ENCODE results near the gene TPK1.

The TPK1 gene

DNA sequence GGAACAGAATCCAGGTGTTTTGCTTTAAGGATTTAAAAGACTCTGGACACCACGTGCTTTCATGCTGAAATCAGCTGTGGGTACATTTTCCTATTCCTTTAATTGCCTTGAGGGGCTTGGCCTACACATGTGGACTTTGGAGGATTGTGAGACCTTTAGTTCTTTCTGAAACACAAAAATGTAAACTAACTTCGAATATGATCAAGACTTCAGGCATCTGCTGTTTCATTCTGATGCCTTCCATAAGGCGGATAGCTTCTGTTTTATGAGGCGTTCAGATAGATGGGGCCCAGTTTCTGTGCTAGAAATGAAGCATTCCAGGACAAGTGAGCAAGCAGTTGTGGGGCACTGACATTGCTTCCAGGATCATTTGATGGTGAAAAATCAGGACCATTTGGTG lies 430.9 kb downstream of the TPK1 start:
- H3K9me3 ChIP-seq (ENCODE audit: severe bottlenecking) = no peaks in the 10 kb centered on the region
- no peak overlapping the region for H3K4me3 ChIP-seq (ENCODE audit: severe bottlenecking)
- H3K36me3 ChIP-seq (ENCODE audit: low read depth) = no peaks in the 10 kb centered on the region
- no peak overlapping the region for H3K27ac ChIP-seq (ENCODE audit: poor library complexity, severe bottlenecking)
- TF ChIP-seq CTCF (IDR thresholded peaks at IDR 0.05; ENCODE audit: poor library complexity, severe bottlenecking) = no peak
- peaks cover 25% of the 10 kb centered on the region for H3K4me1 ChIP-seq (ENCODE audit: insufficient read depth, poor library complexity, severe bottlenecking)
- H3K27me3 ChIP-seq (ENCODE audit: insufficient read depth, poor library complexity, severe bottlenecking) = no peaks in the 10 kb centered on the region
- DNase-seq (ENCODE audit: low spot score) = no peak
- no peak for ATAC-seq (ENCODE audit: low read depth)

DNA sequence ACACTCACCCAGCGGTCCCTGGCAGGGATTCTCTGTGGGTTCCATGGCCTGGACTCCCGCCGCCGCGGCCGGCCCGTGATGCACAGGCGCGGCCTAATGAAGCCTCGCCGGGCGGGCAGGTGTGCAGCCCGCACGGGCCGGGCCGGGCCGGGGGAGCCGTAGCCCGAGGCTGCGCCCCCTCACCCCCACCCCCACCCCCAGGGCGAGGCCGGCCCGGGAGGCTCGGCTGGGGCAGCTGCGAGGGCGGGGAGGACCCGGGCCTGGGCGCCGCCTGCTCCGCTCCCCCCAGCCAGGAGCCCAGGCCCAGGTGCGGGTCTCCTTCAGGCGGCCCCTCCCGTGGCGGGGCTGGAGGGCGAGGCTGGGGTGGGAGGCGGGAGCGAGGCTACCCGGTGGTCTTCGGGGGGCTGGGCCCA lies 432.2 kb downstream of the TPK1 start, which contains the start of gene NOBOX:
Gene NOBOX, minus strand, starts transcription at position 45 of the 413 bp plus-strand sequence.
- ATAC-seq (ENCODE audit: low read depth) = no peak
- Histone ChIP-seq H3K27ac (ENCODE audit: poor library complexity, severe bottlenecking) (no peak within 1 kb of the TSS), H3K9me3 (ENCODE audit: severe bottlenecking) (no peaks in the 10 kb centered on the region), H3K4me1 (ENCODE audit: insufficient read depth, poor library complexity, severe bottlenecking) (peaks cover 25% of the 10 kb centered on the region), H3K27me3 (ENCODE audit: insufficient read depth, poor library complexity, severe bottlenecking) (no peaks in the 10 kb centered on the region), H3K4me3 (ENCODE audit: severe bottlenecking) (no peak within 1 kb of the TSS), H3K36me3 (ENCODE audit: low read depth) (no peaks in the 10 kb centered on the region)
- DNase-seq (ENCODE audit: low spot score) = no peak
- no peak for TF ChIP-seq CTCF (IDR thresholded peaks at IDR 0.05; ENCODE audit: poor library complexity, severe bottlenecking)

GRCh38 chr7:144403102-144403501 lies 432.8 kb downstream of the TPK1 start:
- TF ChIP-seq CTCF (IDR thresholded peaks at IDR 0.05; ENCODE audit: poor library complexity, severe bottlenecking) = no peak
- H3K27me3 ChIP-seq (ENCODE audit: insufficient read depth, poor library complexity, severe bottlenecking) = no peaks in the 10 kb centered on the region
- ATAC-seq (ENCODE audit: low read depth) (no peak), DNase-seq (ENCODE audit: low spot score) (no peak)
- H3K4me1 ChIP-seq (ENCODE audit: insufficient read depth, poor library complexity, severe bottlenecking) = peaks cover 20% of the 10 kb centered on the region
- no peak overlapping the region for H3K4me3 ChIP-seq (ENCODE audit: severe bottlenecking)
- no peaks in the 10 kb centered on the region for H3K36me3 ChIP-seq (ENCODE audit: low read depth)
- H3K9me3 ChIP-seq (ENCODE audit: severe bottlenecking) = no peaks in the 10 kb centered on the region
- H3K27ac ChIP-seq (ENCODE audit: poor library complexity, severe bottlenecking) = no peak overlapping the region
